ENCODE results near the gene GRIN1. TPM values are rescaled to one million over a fixed set of nuclear protein-coding genes. Genes with fewer than 3 reads are reported as not detected.

The GRIN1 gene
- polyA plus RNA-seq (2013, experiment 1 of 2): 0.20 TPM
- 0.07 TPM for polyA plus RNA-seq (2013, experiment 2 of 2)

DNA sequence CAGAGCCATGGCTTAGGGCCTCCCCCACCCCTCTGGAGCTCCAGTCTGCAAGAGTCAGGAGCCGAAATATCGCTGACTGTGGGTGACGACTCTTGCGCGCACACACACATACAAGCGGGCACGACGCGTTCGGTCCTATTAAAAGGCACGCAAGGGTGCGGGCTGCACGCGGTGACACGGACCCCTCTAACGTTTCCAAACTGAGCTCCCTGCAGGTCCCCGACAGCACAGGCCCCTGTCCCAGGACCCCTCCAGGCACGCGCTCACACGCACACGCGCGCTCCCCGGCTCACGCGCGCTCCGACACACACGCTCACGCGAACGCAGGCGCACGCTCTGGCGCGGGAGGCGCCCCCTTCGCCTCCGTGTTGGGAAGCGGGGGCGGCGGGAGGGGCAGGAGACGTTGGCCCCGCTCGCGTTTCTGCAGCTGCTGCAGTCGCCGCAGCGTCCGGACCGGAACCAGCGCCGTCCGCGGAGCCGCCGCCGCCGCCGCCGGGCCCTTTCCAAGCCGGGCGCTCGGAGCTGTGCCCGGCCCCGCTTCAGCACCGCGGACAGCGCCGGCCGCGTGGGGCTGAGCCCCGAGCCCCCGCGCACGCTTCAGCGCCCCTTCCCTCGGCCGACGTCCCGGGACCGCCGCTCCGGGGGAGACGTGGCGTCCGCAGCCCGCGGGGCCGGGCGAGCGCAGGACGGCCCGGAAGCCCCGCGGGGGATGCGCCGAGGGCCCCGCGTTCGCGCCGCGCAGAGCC is at the start of gene GRIN1:
TSS of gene GRIN1 (plus strand) at position 433 of the 746 bp plus-strand sequence. CDS start 333 bp downstream, outside the sequence.
- WGBS, 2 donors (ENCODE audit: extremely low coverage in 2 of 2, insufficient read length in 2 of 2, insufficient replicate concordance in 1 of 2): no CpG with 5 or more reads among the region's 104 CpGs
- Histone ChIP-seq H3K14ac (ENCODE audit: low read length) (peak within 1 kb of the TSS; percentile 89), H3K4me3 (ENCODE audit: low read length in 2 of 2) (peak within 1 kb of the TSS in 1 of 2 donors; percentile 68)

GRCh38 chr9:137089232-137089947 is 49.6 kb upstream of the GRIN1 start:
- Histone ChIP-seq H2BK12ac (ENCODE audit: low read length) (peak overlapping the region; percentile 10), H3K14ac (ENCODE audit: low read length) (peak overlapping the region; percentile 21), H3K23ac (ENCODE audit: low read depth, low read length, poor library complexity) (no peak overlapping the region), H3K27me3 (ENCODE audit: control insufficient read depth in 3 of 3, insufficient read depth in 3 of 3, low read depth in 1 of 3, low read length in 3 of 3) (peaks cover 2 to 12% (median 8%) of the 10 kb centered on the region in 3 experiments), H3K4me1 (ENCODE audit: control insufficient read depth in 2 of 2, insufficient read depth in 1 of 2, low read depth in 1 of 2, low read length in 2 of 2) (peaks cover 6 to 15% of the 10 kb centered on the region in 2 donors), H3K79me1 (ENCODE audit: low read depth, low read length) (peaks cover 3% of the 10 kb centered on the region), H3K36me3 (replicated peaks in 1 of 2; ENCODE audit: control insufficient read depth in 2 of 2, insufficient read depth in 2 of 2, low read length in 2 of 2) (peaks cover 11 to 39% of the 10 kb centered on the region in 2 donors), H3K4ac (ENCODE audit: low read length) (no peak overlapping the region), H2BK120ac (ENCODE audit: low read depth, low read length) (no peak overlapping the region), H3K9ac (ENCODE audit: low read depth, low read length, poor library complexity) (peak overlapping the region; percentile 44), H2AFZ (ENCODE audit: low read length) (no peak overlapping the region), H3K18ac (ENCODE audit: low read length) (no peak overlapping the region), H3K27ac (replicated peaks; ENCODE audit: low read length) (no peak overlapping the region), H3K4me3 (ENCODE audit: low read length in 2 of 2) (no peak overlapping the region), H2AK5ac (ENCODE audit: low read depth, low read length) (no peak overlapping the region), H3K9me3 (replicated peaks in 1 of 2; ENCODE audit: control insufficient read depth in 2 of 2, insufficient read depth in 1 of 2, low read depth in 1 of 2, low read length in 2 of 2) (no peaks in the 10 kb centered on the region), H3K4me2 (ENCODE audit: insufficient read depth, low read length, poor library complexity, severe bottlenecking) (no peak overlapping the region), H4K8ac (ENCODE audit: low read depth, low read length) (no peak overlapping the region), H2BK5ac (ENCODE audit: low read length) (no peak overlapping the region), H4K91ac (ENCODE audit: low read depth, low read length, poor library complexity) (no peak overlapping the region), H2BK15ac (ENCODE audit: low read length) (no peak overlapping the region)
- DNase-seq (ENCODE audit: low spot score): no peak
- no CpG with 5 or more reads among the region's 11 CpGs for WGBS, 2 donors (ENCODE audit: extremely low coverage in 2 of 2, insufficient read length in 2 of 2, insufficient replicate concordance in 1 of 2)

More for the DNA sequence above, at the start of gene GRIN1:
- peak within 1 kb of the TSS; percentile 2 for H3K4me2 ChIP-seq (ENCODE audit: insufficient read depth, low read length, poor library complexity, severe bottlenecking)
- H3K9me3 ChIP-seq (replicated peaks in 1 of 2; ENCODE audit: control insufficient read depth in 2 of 2, insufficient read depth in 1 of 2, low read depth in 1 of 2, low read length in 2 of 2): peaks cover 0 to 5% of the 10 kb centered on the region in 2 donors
- no peak within 1 kb of the TSS for H2AK5ac ChIP-seq (ENCODE audit: low read depth, low read length)
- no peak within 1 kb of the TSS for H3K4ac ChIP-seq (ENCODE audit: low read length)
- peaks cover 0 to 2% of the 10 kb centered on the region in 2 donors for H3K4me1 ChIP-seq (ENCODE audit: control insufficient read depth in 2 of 2, insufficient read depth in 1 of 2, low read depth in 1 of 2, low read length in 2 of 2)
- no peaks in the 10 kb centered on the region for H3K36me3 ChIP-seq (replicated peaks in 1 of 2; ENCODE audit: control insufficient read depth in 2 of 2, insufficient read depth in 2 of 2, low read length in 2 of 2)
- H4K91ac ChIP-seq (ENCODE audit: low read depth, low read length, poor library complexity): no peak within 1 kb of the TSS
- peak; percentile 60 for DNase-seq (ENCODE audit: low spot score)
- H2BK15ac ChIP-seq (ENCODE audit: low read length): no peak within 1 kb of the TSS
- H4K8ac ChIP-seq (ENCODE audit: low read depth, low read length): no peak within 1 kb of the TSS
- H2AFZ ChIP-seq (ENCODE audit: low read length): no peak within 1 kb of the TSS
- peaks cover 10 to 84% (median 76%) of the 10 kb centered on the region in 3 experiments for H3K27me3 ChIP-seq (ENCODE audit: control insufficient read depth in 3 of 3, insufficient read depth in 3 of 3, low read depth in 1 of 3, low read length in 3 of 3)
- H3K27ac ChIP-seq (replicated peaks; ENCODE audit: low read length): no peak within 1 kb of the TSS
- H2BK5ac ChIP-seq (ENCODE audit: low read length): no peak within 1 kb of the TSS
- peak within 1 kb of the TSS; percentile 73 for H3K23ac ChIP-seq (ENCODE audit: low read depth, low read length, poor library complexity)
- H2BK12ac ChIP-seq (ENCODE audit: low read length): no peak within 1 kb of the TSS
- no peak within 1 kb of the TSS for H3K18ac ChIP-seq (ENCODE audit: low read length)
- peaks cover 2% of the 10 kb centered on the region for H3K79me1 ChIP-seq (ENCODE audit: low read depth, low read length)
- H2BK120ac ChIP-seq (ENCODE audit: low read depth, low read length): no peak within 1 kb of the TSS
- H3K9ac ChIP-seq (ENCODE audit: low read depth, low read length, poor library complexity): peak within 1 kb of the TSS; percentile 44

GRCh38 chr9:137095664-137096517 is 43.1 kb upstream of the GRIN1 start:
- WGBS, 2 donors (ENCODE audit: extremely low coverage in 2 of 2, insufficient read length in 2 of 2, insufficient replicate concordance in 1 of 2): no CpG with 5 or more reads among the region's 30 CpGs
- Histone ChIP-seq H2BK15ac (ENCODE audit: low read length) (no peak overlapping the region), H3K18ac (ENCODE audit: low read length) (no peak overlapping the region), H3K27me3 (ENCODE audit: control insufficient read depth in 3 of 3, insufficient read depth in 3 of 3, low read depth in 1 of 3, low read length in 3 of 3) (no peaks in the 10 kb centered on the region), H2BK5ac (ENCODE audit: low read length) (no peak overlapping the region), H2AK5ac (ENCODE audit: low read depth, low read length) (no peak overlapping the region), H3K4me1 (ENCODE audit: control insufficient read depth in 2 of 2, insufficient read depth in 1 of 2, low read depth in 1 of 2, low read length in 2 of 2) (no peaks in the 10 kb centered on the region), H4K8ac (ENCODE audit: low read depth, low read length) (no peak overlapping the region), H3K4me2 (ENCODE audit: insufficient read depth, low read length, poor library complexity, severe bottlenecking) (no peak overlapping the region), H3K36me3 (replicated peaks in 1 of 2; ENCODE audit: control insufficient read depth in 2 of 2, insufficient read depth in 2 of 2, low read length in 2 of 2) (peaks cover 33 to 68% of the 10 kb centered on the region in 2 donors), H3K14ac (ENCODE audit: low read length) (no peak overlapping the region), H2BK12ac (ENCODE audit: low read length) (no peak overlapping the region), H4K91ac (ENCODE audit: low read depth, low read length, poor library complexity) (no peak overlapping the region), H3K9ac (ENCODE audit: low read depth, low read length, poor library complexity) (no peak overlapping the region), H3K9me3 (replicated peaks in 1 of 2; ENCODE audit: control insufficient read depth in 2 of 2, insufficient read depth in 1 of 2, low read depth in 1 of 2, low read length in 2 of 2) (peaks cover 0 to 4% of the 10 kb centered on the region in 2 donors), H3K23ac (ENCODE audit: low read depth, low read length, poor library complexity) (no peak overlapping the region), H3K4ac (ENCODE audit: low read length) (no peak overlapping the region), H2BK120ac (ENCODE audit: low read depth, low read length) (no peak overlapping the region), H3K27ac (replicated peaks; ENCODE audit: low read length) (no peak overlapping the region), H2AFZ (ENCODE audit: low read length) (no peak overlapping the region), H3K79me1 (ENCODE audit: low read depth, low read length) (peaks cover 2% of the 10 kb centered on the region), H3K4me3 (ENCODE audit: low read length in 2 of 2) (no peak overlapping the region)
- DNase-seq (ENCODE audit: low spot score): no peak

All from neuronal stem cell (in vitro differentiated cells).